D721Med (cell line): Measurements from ENCODE around the gene ZSCAN12.
"Not testable (repeated sequence)": the region's sequence is repeated elsewhere in the genome, so short reads cannot be mapped to it uniquely, and the experiment has no call there.

Experiments used
- DNase-seq: peaks from one replicate; pipeline ENCODE4 v3.0.0; 2011; ENCODE audit warnings: low spot score; ENCODE audit not compliant: insufficient read length
- FAIRE-seq: peaks from 2 replicates; lab custom pipeline; 2011; peaks lifted over from hg19 to GRCh38; lab: Jason Lieb, UNC
- TF ChIP-seq, protein P1 (sequence below): IDR thresholded peaks from 2 replicates; pipeline ENCODE4 v1.5.1; 2012; ENCODE audit warnings: mild to moderate bottlenecking, control low read depth; ENCODE audit not compliant: insufficient read depth; ENCODE audit errors: missing control alignments

Gene ZSCAN12

DNA sequence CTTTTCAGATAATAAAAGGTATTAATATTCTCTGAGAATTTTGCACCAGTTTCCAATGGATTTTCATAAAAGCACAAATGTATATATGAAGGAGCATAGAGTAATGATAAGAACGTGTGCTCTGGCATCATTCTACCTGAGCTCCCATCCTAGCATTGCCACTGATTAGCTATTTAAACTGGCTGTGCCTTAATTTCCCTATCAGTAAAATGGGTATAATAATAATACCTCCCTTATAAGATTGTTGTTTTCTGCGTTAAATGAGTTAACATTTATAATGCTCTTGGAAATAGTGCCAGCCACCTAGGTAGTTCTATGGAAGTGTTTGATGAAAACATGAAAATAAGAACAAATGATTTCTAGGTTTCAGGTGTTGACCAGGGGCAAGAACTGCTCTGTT lies 38.6 kb downstream of the ZSCAN12 start:
- no peak for DNase-seq
- FAIRE-seq: no peak
- TF ChIP-seq, protein P1, sequence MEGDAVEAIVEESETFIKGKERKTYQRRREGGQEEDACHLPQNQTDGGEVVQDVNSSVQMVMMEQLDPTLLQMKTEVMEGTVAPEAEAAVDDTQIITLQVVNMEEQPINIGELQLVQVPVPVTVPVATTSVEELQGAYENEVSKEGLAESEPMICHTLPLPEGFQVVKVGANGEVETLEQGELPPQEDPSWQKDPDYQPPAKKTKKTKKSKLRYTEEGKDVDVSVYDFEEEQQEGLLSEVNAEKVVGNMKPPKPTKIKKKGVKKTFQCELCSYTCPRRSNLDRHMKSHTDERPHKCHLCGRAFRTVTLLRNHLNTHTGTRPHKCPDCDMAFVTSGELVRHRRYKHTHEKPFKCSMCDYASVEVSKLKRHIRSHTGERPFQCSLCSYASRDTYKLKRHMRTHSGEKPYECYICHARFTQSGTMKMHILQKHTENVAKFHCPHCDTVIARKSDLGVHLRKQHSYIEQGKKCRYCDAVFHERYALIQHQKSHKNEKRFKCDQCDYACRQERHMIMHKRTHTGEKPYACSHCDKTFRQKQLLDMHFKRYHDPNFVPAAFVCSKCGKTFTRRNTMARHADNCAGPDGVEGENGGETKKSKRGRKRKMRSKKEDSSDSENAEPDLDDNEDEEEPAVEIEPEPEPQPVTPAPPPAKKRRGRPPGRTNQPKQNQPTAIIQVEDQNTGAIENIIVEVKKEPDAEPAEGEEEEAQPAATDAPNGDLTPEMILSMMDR: no peak

DNA sequence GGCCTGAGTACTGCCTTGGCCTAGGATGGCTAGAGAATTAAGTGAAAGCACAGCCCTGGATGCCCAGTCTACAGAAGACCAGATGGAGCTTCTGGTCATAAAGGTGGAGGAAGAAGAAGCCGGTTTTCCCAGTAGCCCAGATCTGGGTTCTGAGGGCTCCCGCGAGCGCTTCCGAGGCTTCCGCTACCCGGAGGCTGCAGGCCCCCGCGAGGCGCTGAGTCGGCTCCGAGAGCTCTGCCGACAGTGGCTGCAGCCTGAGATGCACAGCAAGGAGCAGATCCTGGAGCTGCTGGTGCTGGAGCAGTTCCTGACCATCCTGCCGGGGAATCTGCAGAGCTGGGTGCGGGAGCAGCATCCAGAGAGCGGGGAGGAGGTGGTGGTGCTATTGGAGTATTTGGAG lies 40.0 kb downstream of the ZSCAN12 start:
- DNase-seq, FAIRE-seq: not testable (repeated sequence)

DNA sequence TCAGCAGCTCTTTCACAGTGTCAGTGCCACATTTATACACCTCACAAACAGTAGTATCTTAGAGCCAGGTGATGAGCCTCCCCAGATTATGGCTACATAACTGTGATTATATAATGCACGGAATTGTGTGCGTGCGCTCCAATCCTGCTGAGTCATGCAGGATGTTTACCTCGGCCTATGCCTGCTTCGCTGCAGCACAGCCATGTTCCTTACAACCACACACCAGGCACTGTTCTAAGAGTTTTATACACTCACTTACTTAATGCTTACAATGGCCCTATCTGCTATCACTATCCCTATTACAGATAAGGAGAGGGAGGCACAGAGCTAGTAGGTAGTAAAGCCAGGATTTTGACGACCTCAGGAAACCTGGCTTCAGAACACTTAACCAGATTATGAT lies 42.5 kb downstream of the ZSCAN12 start:
- TF ChIP-seq, protein P1: no peak
- FAIRE-seq (no peak), DNase-seq (no peak)

GRCh38 chr6:28356666-28357020 lies 42.9 kb downstream of the ZSCAN12 start:
- TF ChIP-seq, protein P1: no peak
- FAIRE-seq: no peak
- no peak for DNase-seq

- DNase-seq: peak; percentile 44
- TF ChIP-seq, protein P1: peak; percentile 78
- peak; percentile 21 for FAIRE-seq
Measured at GRCh38 chr6:28355743-28356665, 43.5 kb downstream of the ZSCAN12 start.

DNA sequence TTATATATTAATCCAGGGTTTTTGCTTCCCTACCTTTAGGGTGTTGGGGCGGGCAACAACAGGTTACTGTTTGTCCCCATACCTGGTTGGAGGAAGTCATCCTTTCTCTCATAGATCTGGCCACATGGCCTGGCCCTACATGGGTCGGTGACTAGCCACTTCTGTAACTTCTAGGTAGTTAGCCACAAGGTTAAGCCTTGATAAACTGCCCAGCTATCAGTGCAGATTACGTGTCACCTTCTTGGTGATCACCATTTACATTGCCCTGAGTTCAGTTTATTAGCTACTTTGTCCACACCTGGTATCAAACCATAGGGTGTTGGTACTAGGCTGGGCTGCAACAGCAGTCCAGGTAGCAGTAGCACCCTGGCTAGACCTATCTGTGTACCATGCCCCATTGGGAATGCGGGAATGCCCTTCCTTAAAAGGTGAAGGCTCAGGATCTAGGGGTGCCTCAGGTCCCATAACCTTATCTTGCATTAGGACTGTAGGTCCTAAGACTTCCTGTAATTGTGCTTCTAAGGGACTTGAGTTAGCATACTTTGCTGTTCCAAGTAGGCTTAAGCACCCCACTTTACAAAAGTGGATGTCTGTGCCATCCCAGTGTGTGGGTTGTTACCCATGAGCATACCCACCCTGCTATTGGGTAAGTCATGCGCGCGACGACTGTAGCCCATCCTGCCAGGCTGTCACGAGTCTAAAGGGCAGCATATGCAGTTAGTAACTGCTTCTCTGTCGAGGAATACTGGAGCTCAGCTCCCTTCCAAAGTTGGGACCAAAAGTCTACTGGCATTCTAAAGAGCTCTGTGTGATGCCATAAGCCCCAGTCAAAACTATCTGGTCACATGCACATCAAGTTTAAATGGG lies 44.6 kb downstream of the ZSCAN12 start:
- DNase-seq (no peak), FAIRE-seq (no peak)
- TF ChIP-seq, protein P1: no peak

DNA sequence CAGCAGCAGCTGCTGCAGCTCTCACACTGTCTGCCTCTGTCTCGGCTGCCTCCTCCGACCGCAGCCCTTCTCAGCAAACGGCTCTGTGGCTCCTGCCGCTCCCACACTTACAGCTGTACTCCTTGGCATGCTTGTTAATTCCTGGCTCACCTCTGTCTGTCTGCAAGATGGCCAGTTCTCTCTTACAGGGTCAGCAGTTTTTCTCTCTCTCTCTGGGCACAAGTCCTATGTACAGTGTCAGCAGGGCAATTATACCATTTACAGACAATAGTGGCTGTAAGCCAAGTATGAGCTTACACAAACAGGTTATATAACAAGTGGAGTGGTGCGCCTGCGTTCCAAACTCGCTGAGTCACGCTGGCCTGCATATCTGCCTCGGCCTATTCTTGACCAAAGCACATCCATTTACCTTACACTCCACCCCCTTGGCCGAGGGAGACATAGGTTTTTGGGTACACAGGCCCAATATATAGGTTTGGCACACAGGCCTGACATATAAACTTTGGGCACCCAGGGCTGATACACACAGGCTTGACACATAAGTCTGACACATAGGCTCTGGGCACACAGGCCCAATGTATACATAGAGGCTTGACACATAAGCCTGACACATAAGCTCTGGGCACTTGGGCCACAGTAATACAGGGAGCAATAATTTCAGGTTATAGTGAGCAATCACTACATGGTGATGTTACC lies 45.4 kb downstream of the ZSCAN12 start:
- DNase-seq (no peak), FAIRE-seq (no peak)
- TF ChIP-seq, protein P1: no peak
